Spleen (tissue), 11 donors: ENCODE results near the gene PEX5L. TPM values are rescaled to one million over a fixed set of nuclear protein-coding genes. Genes with fewer than 3 reads are reported as not detected.

Experiments
- DNase-seq: peaks from one replicate; pipeline ENCODE4 v3.0.0-alpha.2; 2020
- H3K27ac ChIP-seq, 8 donors: fragments of 200-600 bp; sonication (generic) in 7 of 8; 1 replicate in 4 of 8; 2 replicates in 4 of 8; pipeline versions ENCODE4 v1.5.0 to v1.8.0; 2016 to 2021; ENCODE audit warnings: inconsistent platforms in 4 of 8, mild to moderate bottlenecking in 4 of 8, moderate library complexity in 1 of 8
- H3K27me3 ChIP-seq, 7 donors: fragments of 200-600 bp; sonication (generic) in 6 of 7; replicated peaks in 1 of 7; 1 replicate in 4 of 7; 2 replicates in 3 of 7; pipeline versions ENCODE4 v1.5.0 to v1.8.0; 2016 to 2021; ENCODE audit warnings: inconsistent platforms in 3 of 7, mild to moderate bottlenecking in 1 of 7
- H3K36me3 ChIP-seq, 6 donors: fragments of 200-600 bp; sonication (generic) in 5 of 6; 1 replicate in 4 of 6; 2 replicates in 2 of 6; pipeline versions ENCODE4 v1.5.0 to v1.8.0; 2016 to 2021; ENCODE audit warnings: inconsistent platforms in 2 of 6
- H3K4me1 ChIP-seq, 6 donors: fragments of 200-600 bp; sonication (generic) in 5 of 6; 1 replicate in 3 of 6; 2 replicates in 3 of 6; pipeline versions ENCODE4 v1.5.0 to v1.8.0; 2016 to 2021; ENCODE audit warnings: inconsistent platforms in 3 of 6
- H3K4me3 ChIP-seq, 8 donors: fragments of 200-600 bp; sonication (generic) in 7 of 8; 1 replicate in 4 of 8; 2 replicates in 4 of 8; pipeline versions ENCODE4 v1.5.0 to v1.8.0; 2016 to 2021; ENCODE audit warnings: inconsistent platforms in 4 of 8, mild to moderate bottlenecking in 4 of 8, moderate library complexity in 2 of 8
- H3K9me3 ChIP-seq, 8 donors: fragments of 200-600 bp; sonication (generic) in 7 of 8; 1 replicate in 4 of 8; 2 replicates in 4 of 8; pipeline versions ENCODE4 v1.5.0 to v1.8.0; 2016 to 2021; ENCODE audit warnings: inconsistent platforms in 4 of 8
- CTCF ChIP-seq, 11 experiments: fragments of 200-600 bp in 7 of 11; fragments of 450-650 bp in 4 of 11; sonication (generic) in 4 of 11; IDR thresholded peaks in 8 of 11; conservative IDR thresholded peaks in 3 of 11; 1 replicate in 7 of 11; 2 replicates in 4 of 11; pipeline versions ENCODE4 v1.4.0 to v1.8.0; 2016 to 2021; ENCODE audit warnings: antibody characterized with exemption in 11 of 11, inconsistent platforms in 4 of 11, mild to moderate bottlenecking in 1 of 11
- POLR2A ChIP-seq, 3 donors: fragments of 450-650 bp; IDR thresholded peaks; one replicate each; pipeline ENCODE4 v1.5.1; 2017; ENCODE audit warnings: antibody characterized with exemption in 3 of 3, mild to moderate bottlenecking in 1 of 3
- POLR2AphosphoS5 ChIP-seq, 3 donors: sonication (generic); formaldehyde crosslinking; IDR thresholded peaks; one replicate each; pipeline ENCODE4 v1.5.1; 2017; ENCODE audit warnings: antibody characterized with exemption in 3 of 3
- WGBS, 5 donors: extraction: QIAGEN DNeasy Blood & Tissue Kit in 3 of 5; methylation state at CpG; one replicate each; pipeline versions ENCODE4 v1.1.5 to v1.1.7; 2013 to 2018; 5-methylcytosine and 5-hydroxymethylcytosine counted together
- intact Hi-C: fragments of 100-400 bp; cut with DNase I; formaldehyde crosslinking; loops from one replicate; pipeline ENCODE4 v1.15.0; 2023; ENCODE audit warnings: low total_unique reads
- polyA plus RNA-seq, 3 donors: library from polyadenylated mRNA; stranded (reverse); fragments of 200-250 nt; gene quantifications; one replicate each; pipeline ENCODE4 v1.2.1, GENCODE V29; 2013
- total RNA-seq, 7 donors: library from RNA; depleted of rRNA in 3 of 7; stranded (reverse); fragments of >200 nt in 3 of 7; fragmentation: NEBNext Ultra II Directional in 4 of 7; extraction: Animal tissue kit (Norgen Biotek cat#: 25700) in 4 of 7; gene quantifications; one replicate each; pipeline versions ENCODE4 v1.1.0 to v1.2.1, GENCODE V29; 2016 to 2021
- donor health status: healthy with polysubstance abuse.
- donor health status: DM: no; HTN: no; CAD: no; lungs with moderate emphysema.
- donor health status: DM: no; HTN: no; CAD: no.
- donor health status: Bipolar disorder and iron deficiency.
- donor health status: healthy.
- donor health status: DM: no; HTN: no; CAD: no.
- donor health status: DM: yes; HTN: yes; CAD: no.

PEX5L gene
- total and polyA plus RNA-seq, 10 donors = under 0.01 to 0.55 (median 0.02) TPM; not detected in 7

GRCh38 chr3:180049391-180049790, 12.7 kb upstream of the PEX5L start:
- Histone ChIP-seq H3K36me3 (no peaks in the 10 kb centered on the region), H3K9me3 (no peaks in the 10 kb centered on the region), H3K4me3 (no peak overlapping the region), H3K27ac (no peak overlapping the region), H3K27me3 (no peaks in the 10 kb centered on the region), H3K4me1 (no peaks in the 10 kb centered on the region)
- 88 to 95% (median 90%) methylated on average over 9 of the region's 9 CpGs for WGBS, 5 donors
- DNase-seq = no peak
- no peak for TF ChIP-seq POLR2AphosphoS5 (IDR thresholded peaks at IDR 0.05)
- TF ChIP-seq CTCF (IDR thresholded peaks at IDR 0.05 in 8 of 11, conservative IDR thresholded peaks at IDR 0.05 in 3 of 11) = no peak
- TF ChIP-seq POLR2A (IDR thresholded peaks at IDR 0.05) = no peak
- intact Hi-C loops = no loop called here

- DNase-seq = no peak
- no peak overlapping the region for H3K4me3 ChIP-seq
- WGBS, 5 donors = 3 to 49% (median 18%) methylated on average over 1 of the region's 1 CpG
These were observed 12.1 kb upstream of the PEX5L start for GRCh38 chr3:180048840-180049239.

GRCh38 chr3:180048103-180048502, 11.4 kb upstream of the PEX5L start:
- H3K36me3 ChIP-seq = no peaks in the 10 kb centered on the region
- H3K4me3 ChIP-seq = no peak overlapping the region
- H3K4me1 ChIP-seq = no peaks in the 10 kb centered on the region
- H3K9me3 ChIP-seq = no peaks in the 10 kb centered on the region
- no peak overlapping the region for H3K27ac ChIP-seq
- DNase-seq = no peak
- no peaks in the 10 kb centered on the region for H3K27me3 ChIP-seq
- intact Hi-C loops = no loop called here
- TF ChIP-seq POLR2A (IDR thresholded peaks at IDR 0.05) (no peak), CTCF (IDR thresholded peaks at IDR 0.05 in 8 of 11, conservative IDR thresholded peaks at IDR 0.05 in 3 of 11) (no peak), POLR2AphosphoS5 (IDR thresholded peaks at IDR 0.05) (no peak)
- WGBS, 5 donors = 18 to 46% (median 24%) methylated on average over 1 of the region's 1 CpG

More at GRCh38 chr3:180048840-180049239, 12.1 kb upstream of the PEX5L start:
- Histone ChIP-seq H3K27me3 (no peaks in the 10 kb centered on the region), H3K9me3 (no peaks in the 10 kb centered on the region), H3K36me3 (no peaks in the 10 kb centered on the region), H3K27ac (no peak overlapping the region), H3K4me1 (no peaks in the 10 kb centered on the region)
- TF ChIP-seq POLR2AphosphoS5 (IDR thresholded peaks at IDR 0.05) (no peak), POLR2A (IDR thresholded peaks at IDR 0.05) (no peak), CTCF (IDR thresholded peaks at IDR 0.05 in 8 of 11, conservative IDR thresholded peaks at IDR 0.05 in 3 of 11) (no peak)
- intact Hi-C loops = no loop called here

- intact Hi-C loops = no loop called here
- H3K4me1 ChIP-seq = peaks cover 0 to 13% (median 9%) of the 10 kb centered on the region in 6 donors
- H3K4me3 ChIP-seq = no peak overlapping the region
- WGBS, 5 donors = 61 to 76% (median 69%) methylated on average over 4 of the region's 4 CpGs
- H3K36me3 ChIP-seq = no peaks in the 10 kb centered on the region
- no peak for DNase-seq
- H3K27ac ChIP-seq = no peak overlapping the region
- H3K27me3 ChIP-seq = peaks cover 0 to 56% (median 25%) of the 10 kb centered on the region in 7 donors
- H3K9me3 ChIP-seq = peaks cover 0 to 3% (median 0%) of the 10 kb centered on the region in 8 donors
- TF ChIP-seq CTCF (IDR thresholded peaks at IDR 0.05 in 8 of 11, conservative IDR thresholded peaks at IDR 0.05 in 3 of 11) (no peak), POLR2A (IDR thresholded peaks at IDR 0.05) (no peak), POLR2AphosphoS5 (IDR thresholded peaks at IDR 0.05) (no peak)
These were observed 4.2 kb upstream of the PEX5L start for GRCh38 chr3:180040966-180041365.
